Stimulated activated CD4-positive, alpha-beta T cell treated with anti-CD3 and anti-CD28 coated beads, Interleukin-15, amount 100 ng/mL, for 48 hours (primary cell): ENCODE data around the gene FAM50B.

Source experiments
- DNase-seq, 2 donors: peaks; one replicate each; pipeline ENCODE4 v3.0.0-alpha.2; 2020; ENCODE audit warnings: low read depth in 2 of 2

The FAM50B gene

DNA sequence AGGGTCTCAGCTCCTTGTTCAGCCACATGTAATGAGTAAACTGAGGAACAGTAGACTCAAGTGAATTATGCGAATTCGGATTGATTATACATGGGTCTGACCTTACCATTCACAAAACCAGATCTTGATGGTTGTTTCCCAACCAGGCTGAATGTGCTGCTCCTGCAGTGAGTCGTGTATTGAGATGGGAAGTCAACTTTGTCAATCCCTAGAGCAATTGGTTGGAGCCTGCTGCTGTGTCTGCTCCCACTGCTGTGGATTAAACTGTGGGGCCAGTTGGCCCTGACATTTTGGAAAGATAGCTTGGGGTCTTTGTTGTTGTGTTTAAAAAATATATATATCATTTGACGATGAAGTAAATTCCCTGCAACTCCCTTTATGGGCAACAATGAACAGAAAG is 23.9 kb downstream of the FAM50B start:
- no peak for DNase-seq

DNA sequence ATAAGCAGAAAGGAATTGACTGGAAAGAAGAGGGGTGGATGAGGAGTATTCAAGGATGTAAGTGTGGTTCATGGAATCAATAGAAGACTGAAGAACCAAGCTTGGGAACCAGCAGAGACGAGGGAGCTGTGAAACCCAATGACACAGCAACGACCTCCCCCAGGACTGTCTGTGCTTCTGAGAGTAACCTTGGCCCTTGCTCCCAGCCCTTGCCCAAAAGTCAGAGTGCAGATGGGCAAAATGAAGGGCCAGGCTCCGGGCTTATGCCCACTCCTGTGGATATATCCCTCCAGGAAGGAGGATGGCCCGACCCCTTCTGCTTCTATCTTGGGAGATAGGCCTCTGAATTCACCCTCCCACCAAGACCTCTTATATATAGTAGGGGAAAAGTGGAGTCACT is 24.9 kb downstream of the FAM50B start:
- no peak for DNase-seq

DNA sequence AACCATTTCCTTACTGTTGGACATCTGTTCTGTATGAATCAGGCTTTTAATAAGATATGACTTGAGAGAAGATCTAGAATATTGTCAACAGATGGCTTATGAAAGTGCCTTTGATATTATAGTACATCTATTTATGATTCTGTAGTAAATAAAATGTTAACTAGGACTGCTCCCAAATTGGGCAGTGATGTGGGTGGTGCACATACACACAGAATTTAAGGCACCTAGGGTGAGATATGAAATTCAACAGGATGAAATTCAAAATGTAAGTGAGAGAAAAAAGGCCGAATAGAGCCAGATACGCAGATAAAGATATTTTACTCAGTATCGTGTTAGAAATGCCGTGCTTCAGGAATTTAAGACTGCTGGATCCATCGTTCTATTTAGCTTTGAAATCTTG is 26.3 kb downstream of the FAM50B start:
- DNase-seq = no peak

DNA sequence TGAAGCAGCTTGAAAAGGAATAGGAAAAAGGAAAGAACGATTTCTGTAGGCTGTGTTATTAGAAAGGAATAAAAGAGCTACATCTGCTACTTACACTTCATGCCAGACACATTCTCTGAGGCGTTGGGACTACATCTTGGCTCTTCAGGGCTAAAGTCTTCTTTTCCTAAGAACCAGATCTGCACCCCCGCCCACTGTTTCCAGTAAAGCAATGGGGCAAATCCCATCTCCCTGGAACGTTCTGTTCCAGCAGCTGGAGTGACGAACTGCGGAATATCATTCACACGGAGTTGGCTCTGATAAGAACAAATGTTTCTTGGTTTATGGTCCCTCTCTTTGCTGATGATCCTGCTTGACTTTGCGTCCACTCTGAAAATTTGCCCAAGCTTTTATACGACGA is 26.9 kb downstream of the FAM50B start:
- DNase-seq = no peak

DNA sequence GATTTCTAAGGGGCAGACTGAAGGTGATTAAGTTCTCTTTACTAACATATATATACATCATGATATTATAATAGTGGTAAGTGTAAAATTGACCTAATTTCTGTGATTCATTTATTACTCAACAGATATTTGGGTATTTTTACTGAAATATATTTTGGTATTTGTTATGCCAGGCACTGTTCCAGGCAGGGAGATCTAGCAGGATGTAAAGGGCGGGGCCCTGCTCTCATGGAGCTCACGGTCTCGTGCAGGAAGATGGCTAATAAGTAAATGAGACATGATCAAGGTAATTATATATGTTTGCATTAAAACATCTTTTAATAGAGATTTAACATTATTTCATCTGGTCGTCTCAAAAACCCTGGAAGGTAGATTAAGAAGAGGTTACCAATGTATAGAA is 27.7 kb downstream of the FAM50B start:
- no peak for DNase-seq

DNA sequence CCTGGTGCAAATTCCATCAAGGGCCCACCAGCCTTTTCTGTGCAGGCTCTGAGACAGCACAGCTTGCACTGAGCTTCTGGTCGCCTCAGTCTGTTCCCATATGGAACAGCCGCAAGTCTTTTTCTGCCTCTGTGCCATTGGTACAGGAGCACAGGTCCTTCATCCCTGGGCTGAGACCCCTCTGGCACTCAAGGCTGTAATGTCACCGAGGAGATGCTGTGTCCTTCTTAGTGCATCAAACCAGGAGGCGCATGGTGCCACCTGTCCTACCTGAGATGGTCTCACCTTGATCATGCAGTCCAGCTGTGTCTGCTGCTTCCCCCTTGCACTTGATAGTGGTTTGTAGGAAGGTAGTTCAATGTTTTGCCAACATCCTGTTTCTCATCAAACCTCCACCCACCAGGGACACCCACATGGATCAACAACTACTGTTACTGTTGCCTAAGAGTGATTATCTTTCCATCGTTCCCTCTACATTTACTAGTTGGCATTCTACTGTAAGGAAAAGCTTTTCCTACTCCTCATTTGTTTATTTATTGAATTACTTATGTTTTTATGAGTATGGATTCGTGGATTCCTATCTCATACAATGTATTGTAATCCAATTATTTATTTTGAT is 29.0 kb downstream of the FAM50B start:
- DNase-seq = no peak

DNA sequence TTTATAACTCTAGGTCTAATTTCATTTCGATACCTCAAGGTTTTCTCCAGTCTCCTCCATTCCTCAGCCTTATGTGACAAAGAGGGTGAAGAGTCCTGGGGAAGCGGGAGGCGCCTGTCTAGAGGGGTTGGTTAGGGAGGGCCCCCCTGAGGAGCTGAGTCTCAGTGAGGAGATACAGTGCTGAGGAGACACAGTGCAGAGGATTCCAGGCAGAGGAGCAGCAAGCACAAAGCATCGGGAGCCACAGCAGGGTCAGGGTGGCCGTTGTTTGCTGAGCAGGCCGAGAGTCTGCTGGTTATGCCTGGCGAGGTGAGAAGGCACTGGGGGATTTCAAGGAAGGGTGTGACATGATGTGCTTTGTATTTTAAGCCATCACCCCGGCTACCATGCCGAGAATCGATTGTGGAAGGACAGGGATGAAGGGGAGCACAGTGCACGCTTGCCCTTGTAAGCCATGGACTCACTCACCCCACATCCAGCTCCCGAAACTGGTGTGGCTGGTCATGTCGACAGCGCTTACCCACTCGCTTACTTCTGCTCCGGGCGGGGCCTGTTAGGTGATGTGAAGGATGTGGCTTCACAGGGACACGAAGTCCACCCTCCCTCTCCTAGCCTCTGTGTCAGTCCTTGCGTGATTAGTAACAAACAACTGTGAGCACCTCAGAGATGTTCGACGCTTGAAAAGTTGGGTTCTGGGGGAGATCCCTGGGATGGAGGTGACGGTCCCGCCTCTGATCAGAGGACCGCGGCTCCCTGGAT is 30.2 kb downstream of the FAM50B start:
- no peak for DNase-seq

DNA sequence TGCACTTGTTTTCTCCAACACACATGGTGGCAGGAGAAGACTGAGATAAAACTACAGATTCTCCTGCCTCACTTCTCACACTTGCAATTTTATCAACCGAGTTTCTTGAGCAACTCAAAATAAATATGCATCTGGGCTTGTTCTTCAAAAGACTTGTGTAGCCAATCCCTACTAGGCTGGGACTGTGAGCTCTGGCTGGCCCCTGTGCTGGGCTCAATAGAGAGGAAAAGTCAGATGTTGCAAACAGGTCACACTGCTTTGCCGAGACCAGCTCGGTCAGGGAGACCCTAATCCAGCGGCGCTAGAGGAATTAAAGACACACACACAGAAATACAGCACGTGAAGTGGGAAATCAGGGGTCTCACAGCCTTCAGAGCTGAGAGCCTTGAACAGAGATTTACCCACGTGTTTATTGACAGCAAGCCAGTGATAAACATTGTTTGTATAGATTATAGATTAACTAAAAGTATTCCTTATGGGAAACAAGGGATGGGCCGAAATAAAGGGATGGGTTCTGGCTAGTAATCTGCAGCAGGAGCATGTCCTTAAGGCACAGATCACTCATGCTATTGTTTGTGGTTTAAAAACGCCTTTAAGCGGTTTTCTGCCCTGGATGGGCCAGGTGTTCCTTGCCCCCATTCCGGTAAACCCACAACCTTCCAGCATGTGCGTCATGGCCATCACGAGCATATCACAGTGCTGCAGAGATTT is 32.7 kb downstream of the FAM50B start:
- DNase-seq = no peak

DNA sequence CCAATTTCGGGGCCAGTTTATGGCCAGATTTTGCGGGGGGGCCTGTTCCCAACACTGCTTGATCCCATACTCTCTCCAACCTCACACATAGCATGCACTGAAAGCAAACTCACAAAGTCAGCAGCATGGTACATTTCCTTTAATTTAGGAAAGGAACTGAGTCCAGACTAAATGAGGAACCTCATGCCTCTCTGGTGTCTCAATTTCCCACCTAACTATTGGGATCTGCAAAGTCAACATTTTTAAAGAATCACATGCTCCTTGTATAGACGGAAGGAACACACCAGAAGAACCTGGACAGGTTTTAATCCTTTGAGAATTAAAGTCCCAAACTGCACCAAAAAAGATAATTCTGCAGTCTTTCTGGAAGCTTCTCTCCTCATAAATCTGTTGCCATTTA is 33.3 kb downstream of the FAM50B start:
- DNase-seq = no peak

DNA sequence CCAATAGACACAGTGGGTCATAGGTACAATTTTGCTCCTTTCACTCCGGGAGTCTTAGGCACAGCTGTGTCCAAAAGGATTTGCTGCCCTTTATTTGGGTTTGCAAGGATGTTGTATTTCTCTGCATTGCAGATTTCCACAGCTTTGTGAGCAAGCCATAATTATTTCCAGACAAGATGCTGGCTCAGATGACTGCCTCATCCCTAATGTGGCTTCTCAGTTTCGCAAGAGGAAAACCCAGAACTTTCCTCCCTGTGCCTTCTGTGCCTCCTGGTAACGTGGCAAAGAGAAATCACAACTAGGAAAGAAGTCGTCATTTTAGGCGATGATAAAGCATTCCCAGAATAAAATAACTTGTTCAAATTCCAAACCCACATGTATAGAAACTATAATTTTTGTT is 33.7 kb downstream of the FAM50B start:
- no peak for DNase-seq

DNA sequence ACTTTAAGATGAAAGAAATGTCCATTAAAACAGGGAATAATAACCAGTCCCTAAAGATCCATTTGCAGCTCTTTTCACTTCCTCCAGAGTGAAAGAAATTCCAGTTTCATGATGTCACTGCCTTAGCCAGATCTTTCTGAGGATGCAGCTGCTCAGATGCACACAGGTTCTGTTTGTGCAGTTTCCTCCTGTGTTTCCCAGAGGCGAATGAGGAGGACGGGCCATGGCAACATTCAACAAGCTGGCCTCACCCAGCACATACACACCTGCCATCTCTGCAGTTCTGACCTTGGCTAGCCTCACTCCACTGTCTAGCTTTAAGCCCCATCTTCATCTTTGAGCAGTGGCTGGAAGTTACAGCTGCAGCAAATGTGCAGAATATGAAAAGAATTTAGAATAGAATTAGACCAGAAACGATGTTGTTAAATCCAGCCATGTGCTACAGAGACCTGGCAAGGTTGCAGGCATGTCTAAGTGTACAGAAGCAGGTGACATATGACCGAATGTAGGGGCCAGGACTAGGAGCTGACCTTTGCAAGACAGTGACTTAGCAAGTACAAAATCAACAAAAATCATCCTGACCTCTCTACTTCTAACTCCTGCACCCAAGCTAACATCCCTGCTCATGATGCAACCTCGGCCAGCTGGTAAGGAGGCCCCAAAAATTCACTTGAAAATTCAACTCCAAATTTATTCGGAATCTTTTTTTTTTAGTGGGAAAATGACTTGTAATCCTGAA is 35.0 kb downstream of the FAM50B start:
- DNase-seq = no peak

DNA sequence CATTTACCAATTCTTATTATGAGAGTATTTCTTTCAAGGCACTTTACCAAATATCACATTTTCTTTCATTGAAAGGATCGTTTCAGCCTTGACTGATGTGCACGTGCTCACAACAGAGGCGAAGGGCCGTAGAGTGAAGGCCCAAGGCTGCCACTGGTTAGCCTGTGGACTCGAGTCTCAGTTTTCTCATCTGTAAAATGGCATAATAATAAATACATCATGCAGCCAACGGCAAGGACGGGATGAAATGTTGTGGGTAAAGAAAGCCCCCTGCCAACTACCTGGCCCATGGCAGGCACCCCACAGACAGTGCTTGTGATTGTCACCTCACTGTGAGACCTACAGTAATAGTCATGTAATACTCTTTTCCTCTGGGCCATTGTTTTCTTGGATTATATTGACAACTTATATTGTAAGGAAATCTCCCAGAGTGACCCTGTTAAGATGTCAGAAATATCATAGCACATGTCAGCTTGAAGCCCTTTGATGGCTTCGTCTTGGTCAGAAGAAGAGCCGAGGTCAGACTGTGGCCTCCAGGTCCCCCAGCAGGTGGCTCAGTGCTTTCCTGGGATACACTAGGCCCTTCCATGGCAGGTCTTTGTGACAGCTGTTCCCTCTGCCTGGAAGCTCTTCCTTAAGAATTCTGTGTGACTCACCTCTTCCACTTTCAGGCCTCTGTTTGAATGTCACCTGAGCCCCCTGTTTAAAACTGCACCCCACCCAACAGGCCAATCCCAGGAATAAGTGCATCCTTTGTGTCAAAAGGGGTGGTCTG is 36.3 kb downstream of the FAM50B start:
- no peak for DNase-seq

DNA sequence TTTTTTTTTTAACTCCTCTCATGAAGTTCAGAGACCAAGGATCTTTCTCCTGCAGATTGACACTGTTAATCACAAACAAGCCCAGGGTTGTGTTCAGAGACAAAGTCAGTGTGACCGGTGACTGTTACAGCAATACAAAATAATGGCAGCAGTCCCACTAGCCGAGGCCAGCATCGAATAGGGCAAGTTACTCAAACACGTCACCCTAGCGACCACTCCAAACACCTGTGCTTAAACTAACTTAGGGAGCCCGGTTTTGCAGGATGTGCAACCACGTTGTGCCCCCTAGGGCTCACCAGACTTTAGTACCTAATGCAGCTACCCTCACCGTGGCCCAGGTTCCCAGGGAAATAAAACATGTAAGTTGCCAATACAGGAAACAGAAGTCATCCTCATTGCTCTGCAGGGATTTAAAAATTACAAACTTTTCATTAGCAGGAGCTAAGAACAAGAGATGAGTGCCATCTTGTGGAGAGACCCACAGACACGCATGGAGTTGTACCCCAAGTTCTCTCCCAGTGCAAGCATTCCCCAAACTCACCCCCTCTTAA is 38.1 kb downstream of the FAM50B start:
- DNase-seq = no peak

DNA sequence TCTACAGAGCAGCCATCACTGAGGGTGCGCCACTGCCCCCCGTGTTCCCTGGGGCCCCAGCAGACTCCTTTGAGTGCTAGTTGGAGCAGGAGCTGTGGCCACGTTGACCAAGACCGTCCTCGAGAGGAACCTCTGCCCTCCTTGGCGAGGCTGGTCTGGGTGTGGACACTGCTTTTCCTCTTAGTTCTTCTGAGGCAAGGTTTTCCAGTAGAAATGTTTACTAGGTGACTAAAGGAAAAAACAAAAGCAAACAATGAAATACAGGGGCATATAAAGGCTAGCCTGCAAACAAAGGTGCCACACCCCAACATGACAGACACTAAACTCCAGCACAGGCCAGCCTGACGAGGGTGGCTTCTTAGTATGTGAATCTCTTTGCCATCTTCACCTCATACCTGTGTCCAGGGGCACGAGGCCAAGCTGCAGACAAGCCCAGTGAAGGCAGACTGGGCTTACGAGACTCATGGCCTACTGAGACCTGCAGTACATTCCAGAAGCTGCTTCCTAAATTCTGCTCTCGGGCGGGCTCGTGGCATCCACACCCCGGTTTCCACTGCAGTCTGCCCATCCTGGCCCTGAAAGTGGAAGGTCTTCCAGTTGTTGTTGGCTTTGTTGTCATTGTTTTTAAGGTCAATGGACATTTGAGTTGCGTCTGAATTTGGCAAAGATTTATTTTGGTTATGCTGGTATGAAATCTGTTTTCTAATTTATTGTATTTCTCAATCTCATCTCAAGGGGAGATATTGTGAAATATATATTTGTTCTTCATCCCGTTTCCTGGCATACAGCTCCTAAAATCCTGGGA is 39.2 kb downstream of the FAM50B start:
- DNase-seq = no peak

DNA sequence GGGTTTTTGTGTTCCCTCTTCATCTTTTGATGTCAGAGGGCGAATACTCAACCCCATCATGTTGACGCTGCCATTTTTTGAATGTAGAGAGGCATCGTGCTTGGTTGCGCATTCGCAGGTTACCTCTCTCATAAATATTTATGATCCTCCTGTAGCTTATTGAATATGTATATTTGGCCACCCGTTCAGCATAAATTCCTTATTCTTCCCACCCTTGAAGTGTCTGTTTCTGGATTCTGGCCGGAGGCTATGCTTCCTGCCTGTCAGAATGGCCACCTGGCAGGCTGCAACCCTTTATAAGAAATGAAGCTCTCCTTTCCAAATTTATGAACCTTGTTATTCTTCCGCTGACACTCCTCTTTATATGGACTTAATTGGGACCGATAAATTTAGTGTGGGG is 40.9 kb downstream of the FAM50B start:
- DNase-seq = no peak

DNA sequence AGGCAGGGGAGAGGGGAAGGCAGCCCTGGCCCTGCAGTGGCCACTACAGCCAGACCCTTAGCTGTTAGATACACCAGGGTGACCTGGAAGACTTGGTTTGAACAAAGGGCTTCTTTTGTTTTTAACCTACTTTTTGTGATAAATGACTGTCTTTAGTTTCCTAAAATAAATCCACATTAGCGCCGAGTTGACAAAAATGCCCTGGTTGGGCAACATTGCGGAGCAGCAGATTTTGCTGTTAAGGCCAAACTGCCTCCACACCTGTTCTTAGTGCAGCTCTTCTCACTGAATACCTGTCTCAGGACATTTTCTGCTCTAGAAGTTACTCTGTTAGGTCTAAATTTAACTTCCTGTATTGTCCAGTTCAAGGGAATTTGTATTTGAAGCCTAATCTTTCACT is 42.7 kb downstream of the FAM50B start:
- no peak for DNase-seq

DNA sequence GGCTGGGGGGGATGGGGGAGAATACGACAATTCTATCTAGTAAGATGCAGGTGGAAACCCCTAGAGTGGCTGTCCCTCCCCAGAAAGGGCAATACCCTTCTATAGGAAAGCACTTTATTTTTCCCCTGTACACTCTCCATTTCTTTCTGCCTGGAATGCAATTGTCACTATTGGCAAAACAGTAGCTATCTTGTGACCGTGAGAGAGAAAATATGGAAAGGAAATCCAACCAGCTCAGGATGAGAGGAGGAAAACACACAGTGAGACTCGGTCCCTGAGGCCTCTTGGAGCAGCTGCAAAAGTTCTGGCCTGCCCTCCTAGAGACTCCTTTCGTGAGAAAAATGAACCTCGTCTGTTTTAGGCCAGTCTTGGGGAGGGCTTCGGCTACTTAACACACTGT is 43.4 kb downstream of the FAM50B start:
- DNase-seq = no peak

DNA sequence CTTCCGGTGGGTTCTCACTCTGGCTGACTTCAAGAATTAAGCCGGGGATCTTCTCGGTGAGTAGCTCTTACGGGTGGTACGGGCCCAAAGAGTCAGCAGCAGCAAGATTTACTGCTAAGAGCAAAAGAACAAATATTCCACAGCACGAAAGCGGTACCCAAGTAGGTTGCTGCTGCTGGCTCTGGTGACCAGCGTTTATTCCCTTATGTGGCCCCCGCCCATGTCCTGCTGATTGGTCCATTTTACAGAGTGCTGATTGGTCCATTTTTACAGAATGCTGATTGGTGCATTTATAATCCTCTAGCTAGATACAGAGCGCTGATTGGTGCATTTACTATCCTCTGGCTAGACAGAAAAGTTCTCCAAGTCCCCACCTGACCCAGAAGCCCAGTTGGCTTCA is 44.3 kb downstream of the FAM50B start:
- no peak for DNase-seq

DNA sequence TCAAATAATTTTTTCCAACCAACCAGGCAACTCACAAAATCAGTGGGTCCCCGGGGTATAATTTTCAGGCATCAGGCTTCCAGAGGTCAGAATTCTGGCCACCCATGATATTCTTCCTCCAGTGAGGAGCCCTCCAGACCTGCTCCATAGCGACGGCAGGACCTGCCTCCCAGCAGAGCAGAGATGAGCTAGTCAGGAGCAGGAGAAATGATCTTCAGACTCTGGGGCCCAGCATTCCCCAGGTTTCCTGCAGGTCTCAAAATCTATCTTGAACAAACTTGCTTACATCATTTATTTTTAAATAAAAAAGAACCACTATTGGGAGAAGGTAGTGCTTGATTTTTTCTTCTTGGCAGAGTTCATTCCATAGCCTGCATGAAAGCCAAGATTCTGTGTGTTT is 44.7 kb downstream of the FAM50B start:
- no peak for DNase-seq

DNA sequence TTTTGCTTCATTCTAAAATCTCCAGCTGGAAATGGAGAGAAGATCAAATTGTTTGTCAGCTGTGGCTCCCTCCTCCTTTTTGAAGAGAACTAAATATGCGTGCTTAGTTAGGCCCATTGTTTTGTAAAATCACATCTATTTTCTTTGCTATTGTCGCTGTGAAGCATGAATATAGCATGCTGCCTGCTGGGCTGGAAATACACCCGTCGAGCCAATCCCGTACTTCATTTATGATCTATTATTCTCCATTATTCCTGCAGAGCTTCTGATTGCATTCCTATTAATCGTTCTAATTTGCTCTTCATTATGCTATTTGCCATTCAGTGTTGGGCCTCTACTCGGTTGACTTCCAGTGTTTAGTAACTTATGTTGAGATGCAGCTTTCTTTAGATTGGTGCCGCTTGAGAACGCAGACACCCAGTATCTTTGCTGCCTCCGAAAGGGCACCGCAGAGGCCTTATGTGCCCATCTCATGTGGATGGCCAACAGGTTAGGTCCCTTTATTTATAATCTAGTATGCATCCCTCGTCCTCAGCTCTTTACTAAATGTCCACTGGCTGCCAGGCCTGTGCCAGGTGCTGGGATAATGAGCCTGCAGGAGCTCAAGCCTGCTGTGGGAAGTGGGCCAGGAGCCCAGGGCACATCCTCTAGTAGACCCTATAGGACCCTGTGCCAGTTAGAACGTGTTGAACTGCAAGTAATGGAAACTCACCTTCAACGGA is 45.6 kb downstream of the FAM50B start:
- no peak for DNase-seq
